ENCODE data around the gene SPEM3. TPM values are rescaled to one million over a fixed set of nuclear protein-coding genes. Genes with fewer than 3 reads are reported as not detected.

SPEM3 gene
- total RNA-seq, 4 donors from 2014 or later = not detected

DNA sequence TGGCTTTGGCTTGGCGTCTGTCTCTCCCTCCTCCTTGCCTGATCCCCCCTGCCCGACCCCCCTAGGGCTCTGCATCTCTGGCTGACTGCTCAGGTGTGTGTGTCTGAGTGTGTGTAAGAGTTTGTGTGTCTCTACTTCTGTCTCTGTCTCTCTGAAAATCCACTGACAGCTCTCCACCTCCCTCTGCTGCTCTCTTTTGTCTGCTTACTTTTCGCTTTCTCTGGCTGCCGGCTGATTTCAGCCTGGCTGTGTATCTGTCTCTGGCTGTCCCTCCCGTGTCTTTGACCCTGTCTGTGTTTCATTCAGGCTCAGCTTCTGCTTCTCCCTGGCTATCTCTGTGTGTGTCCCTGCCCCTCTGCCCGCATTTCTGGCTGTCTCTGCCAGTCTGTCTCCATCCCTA is 12.3 kb upstream of the SPEM3 start:
- Histone ChIP-seq H3K36me3 (peaks cover 0 to 51% (median 0%) of the 10 kb centered on the region in 3 donors), H3K27ac (peak overlapping the region in 1 of 4 donors; percentile 6), H3K27me3 (no peaks in the 10 kb centered on the region), H3K4me3 (no peak overlapping the region), H3K4me1 (peaks cover 0 to 10% (median 0%) of the 10 kb centered on the region in 4 donors), H3K9me3 (no peaks in the 10 kb centered on the region)
- TF ChIP-seq POLR2A (IDR thresholded peaks at IDR 0.05) = no peak
- TF ChIP-seq CTCF (IDR thresholded peaks at IDR 0.05) = no peak
- no peak for TF ChIP-seq EP300 (IDR thresholded peaks at IDR 0.05)
- DNase-seq (ENCODE audit: low spot score in 2 of 2) = no peak
- 68 to 81% methylated on average over 6 of the region's 6 CpGs for WGBS, 2 donors

DNA sequence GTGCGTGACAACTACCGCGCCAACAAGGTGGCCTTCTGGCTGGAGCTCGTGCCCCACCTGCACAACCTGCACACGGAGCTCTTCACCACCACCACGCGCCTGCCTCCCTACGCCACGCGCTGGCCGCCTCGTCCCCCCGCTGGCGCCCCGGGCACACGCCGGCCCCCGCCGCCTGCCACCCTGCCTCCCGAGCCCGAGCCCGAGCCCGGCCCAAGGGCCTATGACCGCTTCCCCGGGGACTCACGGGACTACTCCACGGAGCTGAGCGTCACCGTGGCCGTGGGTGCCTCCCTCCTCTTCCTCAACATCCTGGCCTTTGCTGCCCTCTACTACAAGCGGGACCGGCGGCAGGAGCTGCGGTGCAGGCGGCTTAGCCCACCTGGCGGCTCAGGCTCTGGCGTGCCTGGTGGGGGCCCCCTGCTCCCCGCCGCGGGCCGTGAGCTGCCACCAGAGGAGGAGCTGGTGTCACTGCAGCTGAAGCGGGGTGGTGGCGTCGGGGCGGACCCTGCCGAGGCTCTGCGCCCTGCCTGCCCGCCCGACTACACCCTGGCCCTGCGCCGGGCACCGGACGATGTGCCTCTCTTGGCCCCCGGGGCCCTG is 11.5 kb upstream of the SPEM3 start:
- WGBS, 2 donors = 91 to 92% methylated on average over 45 to 50 of the region's 54 CpGs
- no peak for DNase-seq (ENCODE audit: low spot score in 2 of 2)
- peaks cover 0 to 48% (median 0%) of the 10 kb centered on the region in 3 donors for H3K36me3 ChIP-seq
- H3K9me3 ChIP-seq = no peaks in the 10 kb centered on the region
- no peak overlapping the region for H3K27ac ChIP-seq
- no peaks in the 10 kb centered on the region for H3K27me3 ChIP-seq
- no peak for TF ChIP-seq POLR2A (IDR thresholded peaks at IDR 0.05)
- TF ChIP-seq EP300 (IDR thresholded peaks at IDR 0.05) = no peak
- TF ChIP-seq CTCF (IDR thresholded peaks at IDR 0.05) = no peak
- H3K4me1 ChIP-seq = peaks cover 0 to 10% (median 0%) of the 10 kb centered on the region in 4 donors
- H3K4me3 ChIP-seq = no peak overlapping the region

DNA sequence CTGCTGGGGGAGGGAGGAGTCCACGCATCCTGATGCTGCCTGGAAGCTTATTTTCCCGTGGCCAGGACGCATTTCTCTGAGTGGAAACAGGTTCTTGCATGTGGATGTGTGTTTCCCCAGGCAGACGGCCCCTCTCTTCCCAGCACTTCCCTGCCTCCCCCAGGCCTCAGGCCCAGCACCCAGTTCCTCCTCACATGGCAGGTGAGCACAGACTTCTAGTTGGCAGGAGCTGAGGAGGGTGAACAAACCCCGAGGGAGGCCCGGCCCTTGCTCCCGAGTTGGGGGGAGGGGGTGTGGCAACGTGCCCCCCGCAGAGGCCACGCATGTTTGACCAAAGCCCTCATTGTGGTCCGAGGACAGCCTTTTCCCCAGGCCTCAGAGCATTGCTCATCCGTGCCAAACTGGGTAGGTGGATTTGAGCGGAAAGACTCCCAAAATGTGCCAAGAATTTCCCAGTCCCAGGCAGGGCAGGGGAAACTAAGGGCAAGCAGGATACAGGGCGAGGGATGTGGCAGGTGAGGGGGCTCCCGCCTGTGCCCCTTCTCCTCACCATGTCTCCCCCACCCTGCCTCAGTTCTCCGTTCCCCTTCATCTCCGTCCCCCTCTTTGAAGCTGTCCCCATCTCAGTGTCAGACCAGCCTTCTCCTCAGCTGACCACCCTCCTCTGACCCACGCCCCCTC is 10.0 kb upstream of the SPEM3 start:
- Histone ChIP-seq H3K9me3 (no peaks in the 10 kb centered on the region), H3K27ac (no peak overlapping the region), H3K4me1 (peaks cover 0 to 2% (median 0%) of the 10 kb centered on the region in 4 donors), H3K27me3 (no peaks in the 10 kb centered on the region), H3K4me3 (no peak overlapping the region), H3K36me3 (peaks cover 0 to 48% (median 0%) of the 10 kb centered on the region in 3 donors)
- no peak for TF ChIP-seq EP300 (IDR thresholded peaks at IDR 0.05)
- TF ChIP-seq POLR2A (IDR thresholded peaks at IDR 0.05) = no peak
- no peak for TF ChIP-seq CTCF (IDR thresholded peaks at IDR 0.05)
- DNase-seq (ENCODE audit: low spot score in 2 of 2) = no peak
- 61 to 63% methylated on average over 14 to 18 of the region's 18 CpGs for WGBS, 2 donors

DNA sequence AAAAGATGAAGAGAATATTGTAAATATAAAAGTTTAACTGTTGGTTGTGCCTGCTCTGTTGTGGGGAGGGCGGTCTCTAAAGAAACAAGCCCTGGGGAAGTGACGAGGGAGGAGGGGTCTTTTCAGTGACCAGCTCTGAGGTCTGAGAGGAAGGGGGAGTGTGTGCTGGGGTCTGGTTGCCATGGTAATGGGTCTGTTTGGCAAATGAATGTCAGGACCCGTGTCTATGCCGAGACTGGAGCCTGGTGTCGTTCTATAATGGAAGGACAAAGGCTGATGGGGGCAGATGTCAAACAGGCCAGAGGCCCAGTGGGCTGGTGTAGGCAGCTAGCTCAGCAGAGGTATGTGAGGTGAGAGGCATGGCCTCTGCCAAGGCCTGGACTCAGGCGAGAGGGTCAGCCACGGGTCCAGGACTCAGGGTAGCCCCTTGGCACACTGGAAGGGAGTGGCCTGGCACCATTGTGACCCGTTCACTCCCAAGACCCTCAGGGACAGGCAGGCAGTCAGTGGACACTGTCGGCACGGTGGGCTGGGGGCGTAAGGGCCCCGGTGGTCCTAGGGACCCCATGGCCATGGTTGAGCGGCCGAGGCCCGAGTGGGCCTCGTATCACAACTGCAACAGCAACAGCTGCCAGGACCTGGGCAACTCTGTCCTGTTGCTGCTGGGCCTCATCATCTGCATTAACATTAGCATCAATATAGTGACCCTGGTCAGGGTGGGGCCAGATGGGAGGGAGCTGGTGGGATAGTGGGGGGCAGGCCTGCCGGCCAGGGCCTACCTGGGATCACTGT is 8.6 kb upstream of the SPEM3 start, which contains the start of gene SPEM1:
Gene SPEM1 (plus strand): TSS at position 506 of the 792 bp plus-strand sequence. CDS start 61 bp downstream, at position 567.
- no peak for DNase-seq (ENCODE audit: low spot score in 2 of 2)
- no peaks in the 10 kb centered on the region for H3K9me3 ChIP-seq
- peaks cover 0 to 35% (median 0%) of the 10 kb centered on the region in 3 donors for H3K36me3 ChIP-seq
- 53 to 63% methylated on average over 12 to 15 of the region's 17 CpGs for WGBS, 2 donors
- no peak within 1 kb of the TSS for H3K4me3 ChIP-seq
- no peak within 1 kb of the TSS for H3K27ac ChIP-seq
- TF ChIP-seq CTCF (IDR thresholded peaks at IDR 0.05) (no peak), EP300 (IDR thresholded peaks at IDR 0.05) (no peak), POLR2A (IDR thresholded peaks at IDR 0.05) (no peak)
- no peaks in the 10 kb centered on the region for H3K4me1 ChIP-seq
- H3K27me3 ChIP-seq = no peaks in the 10 kb centered on the region
